Activated CD8-positive, alpha-beta memory T cell treated with anti-CD3 and anti-CD28 coated beads, Interleukin-2, amount 50 U/mL, for 1 hour (primary cell): ENCODE results near the gene ULBP3.

Experiments
- DNase-seq: peaks from one replicate; pipeline ENCODE4 v3.0.0-alpha.2; 2020; ENCODE audit errors: extremely low read depth

The ULBP3 gene

DNA sequence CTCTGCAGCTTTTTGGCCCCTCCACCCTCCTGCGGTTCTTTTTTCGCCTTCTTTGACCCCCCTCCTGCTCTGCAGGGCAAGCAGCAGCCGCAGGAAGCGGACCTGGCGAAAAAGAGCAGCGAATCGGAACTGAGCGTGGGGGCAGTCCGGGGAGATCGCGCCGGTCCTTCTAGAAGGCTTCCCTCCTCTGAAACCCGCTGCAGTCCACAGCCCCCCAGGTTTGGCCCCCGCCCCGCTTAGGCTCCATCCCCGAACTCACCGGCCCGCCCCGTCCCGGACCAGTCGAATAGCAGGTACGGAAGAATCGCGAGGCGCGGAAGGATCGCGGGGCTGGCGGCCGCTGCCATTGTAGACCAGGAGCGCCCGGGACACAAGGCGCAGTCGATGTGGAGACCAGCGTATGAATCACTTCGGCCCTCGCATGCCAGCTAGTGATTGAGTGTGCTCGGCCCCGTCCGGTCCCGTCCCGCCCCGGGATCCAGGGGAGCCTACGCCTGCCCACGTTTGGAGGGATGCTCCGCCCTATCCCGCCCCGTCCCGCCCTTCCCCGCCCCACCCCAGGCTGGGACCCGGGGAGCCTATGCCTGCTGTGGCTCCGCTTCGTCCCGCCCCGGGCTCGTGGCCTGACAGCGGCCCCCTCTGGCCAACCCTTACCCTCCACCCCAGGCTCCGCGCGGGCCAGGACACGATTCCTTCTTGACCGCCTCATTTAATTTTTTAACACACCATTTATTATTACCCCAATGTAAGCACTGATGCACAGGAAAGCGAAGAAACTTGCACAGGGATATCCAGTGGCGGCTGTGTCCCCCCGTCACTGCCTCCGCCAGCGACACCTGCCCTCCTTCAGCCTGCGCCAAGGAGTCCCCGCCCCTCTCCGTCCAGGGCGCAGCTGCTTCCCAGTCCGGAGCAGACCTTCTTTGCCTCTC is at the start of gene ULBP3:
Gene ULBP3, minus strand, starts transcription at position 402 of the 929 bp plus-strand sequence. Its CDS starts 55 bp downstream, at position 347.
- peak; percentile 18 for DNase-seq

DNA sequence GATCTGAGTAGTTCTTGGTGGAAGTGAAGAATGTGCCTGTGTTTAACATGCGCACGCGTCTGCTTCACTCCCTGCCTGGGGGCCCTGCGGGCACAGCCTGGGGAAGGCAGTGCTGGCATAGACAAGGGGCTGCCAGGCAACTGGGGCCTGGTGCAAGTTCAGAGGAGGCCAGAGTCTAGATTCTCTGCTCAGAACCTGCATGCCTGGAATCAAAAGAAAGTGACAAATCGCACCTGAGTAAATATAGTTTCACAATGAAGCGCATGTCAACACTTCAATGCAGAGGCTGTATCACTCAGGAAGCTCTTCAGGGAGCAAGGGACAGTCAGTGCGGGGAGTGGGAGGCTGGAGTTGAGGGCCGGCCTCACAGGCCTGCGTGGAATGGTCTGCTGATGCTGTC is 49.7 kb upstream of the ULBP3 start:
- no peak for DNase-seq

DNA sequence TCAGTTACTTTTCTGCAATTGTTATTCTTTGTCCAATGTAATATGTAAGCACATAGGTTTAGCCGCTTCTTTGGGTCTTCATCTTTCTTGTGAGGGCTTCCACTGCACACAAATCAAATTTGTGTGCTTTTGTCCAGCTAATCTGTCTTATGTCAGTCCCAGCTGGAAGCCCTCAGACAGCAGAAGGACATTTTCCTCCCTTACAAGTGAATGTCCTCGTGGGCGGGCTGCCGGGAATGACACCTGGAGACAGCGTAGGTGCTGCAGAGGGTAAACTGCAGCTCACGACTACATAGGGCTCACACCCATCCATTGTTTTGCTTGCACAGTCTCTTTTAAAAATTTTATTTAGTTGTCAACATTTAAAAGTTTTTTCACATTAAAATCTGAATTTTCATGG is 49.3 kb upstream of the ULBP3 start:
- no peak for DNase-seq

DNA sequence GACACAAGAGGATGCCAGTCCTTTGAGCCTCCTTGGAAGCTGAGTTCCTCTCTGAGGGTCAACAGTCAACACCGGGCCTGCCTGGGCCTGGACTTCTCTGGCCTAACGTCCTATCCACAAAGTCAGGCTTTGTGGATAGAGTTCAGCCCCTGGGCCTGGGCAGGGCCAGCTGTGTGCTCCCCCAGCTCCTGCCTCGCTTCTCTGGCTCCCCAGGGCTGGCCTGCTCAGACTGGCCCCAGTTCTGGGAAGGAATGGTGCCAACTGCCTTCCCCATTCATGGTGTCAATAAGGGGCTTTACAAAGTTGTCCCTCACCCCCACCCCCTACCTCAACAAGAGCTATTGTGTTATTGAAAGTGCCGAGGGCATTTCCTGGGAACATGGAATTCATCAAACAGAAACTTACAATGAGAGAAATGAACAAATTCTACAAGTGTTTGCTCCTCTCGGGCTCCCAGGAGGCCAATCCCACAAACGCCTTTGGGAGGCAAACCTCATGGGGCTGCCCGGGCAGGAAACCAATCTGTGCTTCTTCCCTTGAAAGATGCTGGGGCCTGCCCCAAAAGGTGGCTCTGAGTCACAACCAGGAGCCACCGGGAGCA is 47.4 kb upstream of the ULBP3 start:
- no peak for DNase-seq

DNA sequence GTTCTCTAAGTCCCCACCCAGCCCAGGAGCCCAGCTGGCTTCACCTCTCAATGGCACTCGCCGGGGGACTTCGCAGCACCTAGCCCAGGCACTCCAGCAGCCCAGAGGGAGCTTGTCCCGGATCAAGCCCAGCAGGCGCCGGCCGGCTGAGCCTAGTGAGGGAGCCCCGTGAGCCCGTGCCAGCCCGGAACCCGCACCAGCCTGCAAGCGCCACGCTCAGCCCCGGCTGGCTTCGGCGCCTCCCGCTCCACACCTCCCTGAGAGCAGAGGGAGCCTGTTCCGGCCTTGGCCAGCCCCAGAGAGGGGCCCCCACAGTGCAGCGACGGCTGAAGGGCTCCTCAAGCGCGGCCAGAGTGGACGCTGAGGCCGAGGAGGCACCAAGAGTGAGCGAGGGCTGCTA is 46.8 kb upstream of the ULBP3 start:
- no peak for DNase-seq

DNA sequence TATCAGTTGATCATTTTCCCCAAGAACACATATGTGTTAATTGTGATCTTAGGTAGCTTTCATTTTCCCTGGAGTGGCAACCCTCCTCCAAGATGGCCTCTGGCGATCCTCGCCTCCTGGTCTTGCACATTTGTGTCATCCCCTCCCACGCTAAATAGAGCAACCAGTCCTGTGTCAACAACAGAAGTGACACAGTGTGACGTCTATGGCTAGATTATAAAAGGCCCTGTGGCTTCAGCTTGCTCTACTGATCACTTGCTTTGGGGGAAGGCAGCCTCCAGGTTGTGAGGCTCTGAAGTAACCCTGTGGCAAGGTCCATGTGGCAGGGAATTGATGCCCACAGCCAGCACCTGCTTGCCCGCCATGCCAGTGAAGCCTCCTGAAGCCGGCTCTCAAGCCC is 43.3 kb upstream of the ULBP3 start:
- DNase-seq: no peak

DNA sequence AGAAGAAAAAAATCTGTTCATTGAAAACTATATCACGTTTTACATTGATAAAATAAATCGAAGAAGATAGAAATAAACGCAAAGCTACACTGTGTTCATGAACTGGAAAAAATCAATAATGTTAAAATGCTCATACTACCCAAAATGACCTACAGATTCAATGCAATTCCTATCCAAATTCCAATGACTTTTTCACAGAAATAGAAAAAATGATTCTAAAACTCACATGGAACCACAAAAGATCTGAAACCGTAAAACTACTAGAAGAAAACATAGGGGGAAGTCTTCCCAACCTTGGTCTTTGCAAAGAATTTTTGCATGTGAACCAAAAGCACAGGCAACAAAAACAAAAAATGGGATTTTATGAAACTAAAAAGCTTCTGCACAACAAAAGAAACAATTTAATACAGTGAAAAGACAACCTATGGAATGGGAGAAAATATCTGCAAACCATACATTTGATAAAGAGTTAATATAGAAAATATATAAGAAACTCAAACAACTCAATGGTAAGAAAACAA is 33.9 kb upstream of the ULBP3 start:
- DNase-seq: no peak

DNA sequence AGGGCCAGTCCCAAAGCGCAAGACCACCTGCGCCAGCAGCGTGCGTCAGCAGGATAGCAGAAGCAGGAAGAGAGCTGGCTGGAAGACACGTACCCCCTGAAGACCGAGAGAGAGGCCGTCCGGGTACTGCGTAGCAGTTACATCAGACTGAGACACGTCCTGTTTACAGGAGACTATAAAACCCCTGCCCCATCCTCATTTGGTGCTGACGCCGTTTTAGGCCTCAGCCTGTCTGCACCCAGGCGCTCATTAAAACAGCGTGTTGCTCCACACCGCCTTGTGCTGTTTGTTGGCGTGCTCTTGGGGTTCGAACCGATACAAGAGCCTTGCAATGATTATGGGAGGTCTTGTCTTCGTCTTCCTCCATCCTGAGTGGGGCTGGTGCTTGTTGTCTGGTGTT is 31.8 kb upstream of the ULBP3 start:
- no peak for DNase-seq

DNA sequence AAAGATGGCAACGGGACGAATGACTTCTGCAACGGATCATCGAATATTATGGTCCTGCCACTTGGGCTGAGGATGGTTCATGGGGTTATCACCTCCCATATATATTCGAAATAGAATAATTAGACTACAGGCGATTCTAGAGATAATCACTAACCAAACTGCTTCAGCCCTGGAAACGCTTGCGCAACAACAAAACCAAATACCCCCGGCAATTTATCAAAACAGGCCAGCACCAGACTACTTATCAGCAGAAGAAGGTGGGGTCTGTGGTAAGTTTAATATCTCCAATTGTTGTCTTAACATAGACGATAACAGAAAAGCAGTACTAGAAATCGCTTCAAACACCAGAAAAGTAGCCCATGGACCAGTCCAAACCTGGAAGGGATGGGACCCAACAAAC is 31.0 kb upstream of the ULBP3 start:
- DNase-seq: no peak

DNA sequence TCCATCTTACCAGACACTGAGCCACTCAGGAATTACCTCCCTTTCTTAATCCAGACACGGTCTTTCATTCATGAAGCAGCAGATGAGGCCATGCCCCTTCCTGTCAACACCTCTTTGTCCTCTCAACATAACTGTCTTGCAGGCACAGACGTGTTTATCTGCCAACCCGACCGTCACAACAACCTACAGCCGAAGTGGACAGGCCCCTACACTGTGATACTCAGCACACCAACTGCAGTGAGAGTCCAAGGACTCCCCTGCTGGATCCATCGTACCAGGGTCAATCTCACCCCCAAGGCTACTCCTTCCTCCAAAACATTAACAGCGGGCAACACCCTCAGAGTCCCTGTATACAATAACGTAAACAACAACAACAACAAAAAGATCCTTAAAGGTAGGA is 30.6 kb upstream of the ULBP3 start:
- no peak for DNase-seq

DNA sequence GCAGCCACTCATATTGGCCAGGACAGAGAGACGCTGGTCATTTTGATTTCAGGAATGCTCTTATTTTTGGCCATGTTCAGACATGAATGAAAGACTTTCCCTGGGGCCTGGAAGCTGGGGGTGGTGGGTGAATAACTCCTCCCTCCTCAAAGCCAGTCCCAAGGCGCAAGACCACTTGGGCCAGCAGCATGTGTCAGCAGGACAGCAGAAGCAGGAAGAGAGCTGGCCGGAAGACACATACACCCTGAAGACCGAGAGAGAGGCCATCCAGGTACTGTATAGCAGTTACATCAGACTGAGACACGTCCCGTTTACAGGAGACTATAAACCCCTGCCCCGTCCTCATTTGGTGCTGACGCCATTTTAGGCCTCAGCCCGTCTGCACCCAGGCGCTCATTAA is 29.2 kb upstream of the ULBP3 start:
- no peak for DNase-seq

DNA sequence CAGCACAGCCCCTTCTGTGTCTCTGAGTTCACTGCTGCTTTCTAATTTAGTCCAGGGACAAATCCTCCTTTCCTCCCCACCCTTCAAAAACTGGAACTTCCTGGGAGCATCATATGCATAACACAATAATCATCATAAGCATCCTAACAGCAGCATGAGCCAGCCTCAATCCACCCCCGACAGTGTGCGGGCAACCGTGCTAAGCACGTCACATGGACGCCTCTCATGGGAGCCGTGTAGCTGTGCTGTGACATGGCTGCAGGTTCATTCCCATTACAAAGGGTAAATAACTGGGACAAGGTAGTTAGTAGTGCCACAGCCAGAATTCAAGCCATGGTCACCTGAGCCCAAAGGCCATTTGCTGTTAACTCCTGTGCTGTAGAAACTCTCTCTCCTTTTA is 24.5 kb upstream of the ULBP3 start:
- DNase-seq: no peak

DNA sequence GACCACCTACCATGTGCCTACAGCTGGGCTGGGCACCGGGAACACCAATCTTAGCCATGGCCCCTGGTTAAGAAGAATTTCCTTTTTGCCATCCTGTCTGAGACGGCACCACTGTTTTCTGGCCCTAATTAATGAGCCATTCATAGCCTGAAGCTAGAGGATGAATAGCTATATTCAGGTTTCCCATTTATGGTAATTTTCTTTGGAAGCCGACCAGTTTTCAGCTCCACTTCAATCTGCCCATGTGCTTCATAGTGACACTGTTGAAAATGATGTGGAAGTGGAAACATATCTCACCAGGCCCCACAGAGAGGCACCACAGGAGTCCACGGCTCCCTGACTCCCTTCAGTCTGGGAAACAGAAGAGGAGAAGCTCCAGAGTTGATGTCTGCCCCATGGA is 22.6 kb upstream of the ULBP3 start:
- no peak for DNase-seq

DNA sequence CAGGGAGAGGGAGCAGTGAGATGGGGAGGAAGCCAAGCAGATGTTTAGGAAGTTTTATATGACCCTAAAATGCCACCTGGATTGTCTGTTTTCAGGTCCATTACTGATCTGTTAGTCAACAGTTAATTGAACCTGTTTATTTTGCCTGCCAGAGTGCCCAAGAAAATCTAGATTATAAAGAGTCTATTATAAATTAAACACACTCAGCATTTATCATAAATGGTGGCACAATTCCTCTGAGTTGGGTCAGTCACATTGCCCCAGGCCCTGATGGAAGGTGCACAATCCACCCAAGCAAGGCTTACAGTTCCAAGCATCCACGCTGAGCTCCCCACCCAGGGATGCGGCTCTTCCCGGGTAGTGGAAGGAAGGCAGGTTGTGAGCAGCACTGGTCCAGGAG is 21.4 kb upstream of the ULBP3 start:
- DNase-seq: no peak

DNA sequence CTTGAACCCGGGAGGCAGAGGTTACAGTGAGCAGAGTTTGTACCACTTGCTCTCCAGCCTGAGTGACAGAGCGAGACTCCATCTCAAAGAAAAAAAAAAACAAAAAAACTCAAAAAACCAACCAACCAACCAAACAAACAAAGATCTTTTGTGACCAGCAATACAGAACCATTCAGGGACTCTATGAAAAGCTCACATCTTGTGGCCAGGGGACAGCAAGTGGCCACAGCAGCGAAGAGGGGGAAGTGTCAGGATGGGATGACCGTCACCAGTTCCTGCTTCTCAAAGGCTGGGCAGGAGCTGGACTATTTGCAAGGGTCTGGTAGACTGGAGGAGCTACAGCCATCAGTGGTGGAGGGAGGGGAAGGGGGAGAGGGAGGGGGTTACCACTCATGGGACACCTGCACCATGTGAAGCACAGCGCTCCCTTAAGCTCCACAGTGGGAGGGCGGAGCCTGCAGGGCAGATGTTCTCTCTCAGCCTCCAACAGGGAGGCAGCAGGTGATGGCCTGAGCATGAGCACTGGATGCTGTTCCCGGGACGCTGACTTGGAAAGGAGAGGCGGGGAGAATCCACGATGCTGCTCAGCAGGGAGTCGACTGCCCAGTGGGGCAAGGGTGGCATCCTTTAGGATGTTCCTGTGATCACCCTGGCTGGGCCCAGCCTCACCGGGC is 19.7 kb upstream of the ULBP3 start:
- DNase-seq: no peak

DNA sequence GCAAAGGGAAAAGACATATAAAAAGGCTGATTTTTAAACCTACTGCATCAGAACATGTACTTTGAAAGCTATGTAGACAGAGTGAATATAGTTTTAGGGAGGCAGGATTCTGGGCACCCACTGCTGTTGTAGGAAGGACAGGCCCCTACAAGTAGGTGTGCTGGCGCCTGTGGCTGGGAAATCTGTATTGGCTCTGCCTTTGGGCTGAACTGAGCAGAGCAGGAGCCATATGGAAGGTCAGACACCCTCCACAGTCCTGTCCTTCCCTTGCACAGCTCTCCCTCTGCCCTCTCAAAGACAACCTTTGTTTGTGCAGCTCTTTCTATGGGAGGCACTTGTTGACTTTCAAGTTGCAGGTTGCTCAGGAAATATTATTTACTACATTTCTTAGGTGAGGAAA is 18.4 kb upstream of the ULBP3 start:
- DNase-seq: no peak

DNA sequence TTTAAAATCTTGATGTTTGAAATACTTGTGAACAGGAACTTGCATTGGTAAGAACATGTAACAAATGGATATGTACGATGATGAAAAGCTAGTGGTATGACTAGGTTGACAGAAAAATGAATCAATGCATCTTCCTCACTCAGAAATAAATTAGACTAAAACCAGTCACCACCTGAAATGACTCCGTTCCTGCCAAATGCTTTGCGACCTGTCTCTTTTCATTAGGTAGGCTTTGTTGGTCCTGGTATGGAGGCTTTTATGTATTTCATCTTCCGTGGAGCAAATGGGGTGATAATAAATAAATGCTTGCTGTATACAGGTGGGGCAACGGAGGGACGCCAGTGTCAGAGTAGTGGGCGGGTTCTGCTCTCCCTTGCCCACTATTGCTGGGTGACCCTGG is 17.1 kb upstream of the ULBP3 start:
- DNase-seq: no peak

DNA sequence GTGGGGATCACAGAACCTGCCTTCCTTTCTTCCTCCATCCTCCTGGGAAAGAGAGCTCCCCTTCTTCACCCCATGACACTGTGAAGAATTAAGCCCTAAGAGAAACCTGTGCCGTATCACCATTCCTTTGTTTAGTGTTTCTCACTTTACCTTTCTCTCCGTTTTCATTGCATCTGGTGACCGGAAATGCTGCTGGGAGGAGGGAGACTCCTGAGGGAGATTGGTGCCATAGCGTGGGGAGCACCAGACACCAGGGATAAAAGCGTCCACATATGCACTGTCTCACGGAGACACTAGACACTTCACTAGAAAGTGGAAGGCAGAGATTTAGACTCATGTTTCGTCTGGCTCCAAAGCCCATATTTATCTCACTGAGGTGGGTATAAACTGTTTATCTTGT is 15.5 kb upstream of the ULBP3 start:
- DNase-seq: no peak

DNA sequence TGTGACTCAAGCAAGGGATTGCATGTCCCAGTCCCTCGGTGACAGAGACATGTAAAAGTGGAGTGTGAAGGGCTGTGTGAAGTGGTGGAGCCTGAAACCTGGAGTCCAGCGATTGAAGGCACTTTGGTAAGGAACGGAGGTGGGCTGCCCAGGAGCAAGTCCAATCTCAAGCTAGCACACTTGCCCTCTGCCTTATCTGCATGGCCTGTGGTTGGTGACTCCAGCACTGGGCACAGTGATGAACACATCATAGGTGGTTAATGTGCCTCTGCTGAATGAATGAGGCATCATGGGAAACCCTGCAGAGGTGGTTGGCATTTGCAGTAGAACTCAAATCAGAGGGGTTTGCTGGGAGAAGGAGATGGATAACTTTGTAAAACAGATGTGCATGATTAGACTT is 14.9 kb upstream of the ULBP3 start:
- no peak for DNase-seq

DNA sequence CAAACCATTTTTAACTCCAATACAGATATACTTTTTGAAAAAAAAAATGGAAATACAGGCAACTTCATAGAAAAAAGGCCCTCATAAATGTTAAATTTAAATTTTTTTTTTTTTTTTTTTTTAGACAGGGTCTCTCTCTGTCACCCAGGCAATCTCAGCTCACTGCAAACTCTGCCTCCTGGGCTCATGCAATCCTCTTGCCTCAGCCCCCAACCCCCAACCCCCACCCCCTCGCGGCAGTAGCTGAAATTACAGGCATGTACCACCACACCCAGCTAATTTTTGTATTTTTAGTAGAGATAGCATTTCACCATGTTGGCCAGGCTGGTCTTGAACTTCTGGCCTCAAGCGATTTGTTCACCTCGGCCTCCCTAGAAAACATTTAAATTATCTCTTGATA is 12.8 kb upstream of the ULBP3 start:
- no peak for DNase-seq

DNA sequence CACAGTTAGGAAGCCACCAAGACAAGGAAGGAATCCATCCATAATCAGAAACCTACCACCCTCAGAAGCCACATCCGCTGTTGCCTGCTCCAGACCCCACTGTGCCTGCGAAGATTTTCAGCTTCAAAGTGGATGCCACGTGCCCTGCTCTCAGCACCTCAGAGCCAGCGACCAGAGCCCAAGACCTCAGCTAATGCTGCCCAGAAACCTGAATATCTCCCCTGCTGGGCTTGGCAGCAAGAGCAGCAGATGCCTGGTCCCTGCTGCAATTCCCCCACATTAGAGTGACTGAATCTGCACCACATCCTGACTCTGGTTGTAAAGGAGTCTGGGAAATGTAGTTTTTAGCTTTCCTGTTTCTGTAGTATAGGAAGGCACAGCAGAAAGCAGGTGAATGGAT is 10.7 kb upstream of the ULBP3 start:
- no peak for DNase-seq

DNA sequence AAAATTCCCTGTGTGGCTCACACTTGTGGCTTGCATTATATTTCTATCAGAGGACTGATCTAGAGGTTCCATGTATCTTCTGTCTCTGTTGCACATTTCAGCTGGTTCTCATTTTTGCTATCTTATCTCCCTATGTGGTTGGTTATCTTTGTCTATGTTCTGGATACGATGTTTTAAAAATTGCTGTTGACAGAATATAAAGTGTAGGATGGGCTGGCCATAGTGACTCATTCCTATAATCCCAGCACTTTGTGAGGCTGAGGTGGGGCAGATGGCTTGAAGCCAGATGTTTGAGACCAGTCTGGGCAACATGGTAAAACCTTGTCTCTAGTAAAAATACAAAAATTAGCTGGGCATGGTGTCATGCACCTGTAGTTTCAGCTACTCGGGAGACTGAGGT is 9.9 kb upstream of the ULBP3 start:
- no peak for DNase-seq
